ENCODE data around the gene KANK2. TPM values are rescaled to one million over a fixed set of nuclear protein-coding genes. Genes with fewer than 3 reads are reported as not detected.

Gene KANK2
- total and polyA plus RNA-seq, 2 experiments from 2014 or later, result 76.3 to 215 TPM

- no peaks in the 10 kb centered on the region for H3K36me3 ChIP-seq (ENCODE audit: low read depth)
- peaks cover 8% of the 10 kb centered on the region for H3K79me2 ChIP-seq (ENCODE audit: insufficient read depth)
- peaks cover 35% of the 10 kb centered on the region for H3F3A ChIP-seq (ENCODE audit: insufficient read depth)
- peaks cover 17% of the 10 kb centered on the region for H3K4me1 ChIP-seq (ENCODE audit: insufficient read depth)
- no peaks in the 10 kb centered on the region for H3K9me3 ChIP-seq (ENCODE audit: low read depth)
- H2AFZ ChIP-seq, result 0 out of 2 replicates have a peak overlapping the region, but pooled peaks have one; percentile 50
- no peaks in the 10 kb centered on the region for H3K27me3 ChIP-seq (replicated peaks; ENCODE audit: insufficient read depth)
- H3K27ac ChIP-seq, result peak overlapping the region; percentile 26
- H3K4me2 ChIP-seq (ENCODE audit: unreplicated experiment), result no peak overlapping the region
- peak; percentile 43 for DNase-seq
- 16 to 17% methylated on average over 16 of the region's 16 CpGs for WGBS, 2 experiments (ENCODE audit: low coverage in 1 of 2, low lambda C conversion rate in 2 of 2, missing lambda C conversion rate in 2 of 2)
- in situ Hi-C loops (cut with MboI), result no loop called here
- no peaks in the 10 kb centered on the region for H4K20me1 ChIP-seq (ENCODE audit: insufficient read depth)
- TF ChIP-seq EZH2 (IDR thresholded peaks at IDR 0.05; ENCODE audit: insufficient read depth, poor library complexity, severe bottlenecking) (no peak), EZH2phosphoT487 (IDR thresholded peaks at IDR 0.05; ENCODE audit: insufficient read depth, low read depth) (no peak)
- no peak overlapping the region for H3K4me3 ChIP-seq
- H3K9me2 ChIP-seq (ENCODE audit: insufficient read depth), result no peaks in the 10 kb centered on the region
- peak overlapping the region; percentile 23 for H3K9ac ChIP-seq
Measured at GRCh38 chr19:11159598-11160439, 37.5 kb downstream of the KANK2 start.

GRCh38 chr19:11155373-11156120 is 41.8 kb downstream of the KANK2 start, which contains the start of gene SPC24:
SPC24 (minus strand) TSS chr19:11155782; CDS start chr19:11155776, 6 bp downstream.
- H2AFZ ChIP-seq, result peak within 1 kb of the TSS; percentile 94
- DNase-seq, result peak; percentile 99
- peak within 1 kb of the TSS; percentile 80 for H3K4me3 ChIP-seq
- peak within 1 kb of the TSS; percentile 79 for H3K9ac ChIP-seq
- TF ChIP-seq EZH2phosphoT487 (IDR thresholded peaks at IDR 0.05; ENCODE audit: insufficient read depth, low read depth) (no peak), EZH2 (IDR thresholded peaks at IDR 0.05; ENCODE audit: insufficient read depth, poor library complexity, severe bottlenecking) (no peak)
- no peaks in the 10 kb centered on the region for H3K27me3 ChIP-seq (replicated peaks; ENCODE audit: insufficient read depth)
- in situ Hi-C loops (cut with MboI), result no loop called here
- no peaks in the 10 kb centered on the region for H3K9me3 ChIP-seq (ENCODE audit: low read depth)
- no peaks in the 10 kb centered on the region for H3K9me2 ChIP-seq (ENCODE audit: insufficient read depth)
- H3K4me2 ChIP-seq (ENCODE audit: unreplicated experiment), result peak within 1 kb of the TSS; percentile 75
- peaks cover 27% of the 10 kb centered on the region for H3F3A ChIP-seq (ENCODE audit: insufficient read depth)
- H3K27ac ChIP-seq, result peak within 1 kb of the TSS; percentile 61
- no peaks in the 10 kb centered on the region for H4K20me1 ChIP-seq (ENCODE audit: insufficient read depth)
- peaks cover 21% of the 10 kb centered on the region for H3K4me1 ChIP-seq (ENCODE audit: insufficient read depth)
- no peaks in the 10 kb centered on the region for H3K36me3 ChIP-seq (ENCODE audit: low read depth)
- 2% methylated on average over 41 to 49 of the region's 50 CpGs for WGBS, 2 experiments (ENCODE audit: low coverage in 1 of 2, low lambda C conversion rate in 2 of 2, missing lambda C conversion rate in 2 of 2)
- H3K79me2 ChIP-seq (ENCODE audit: insufficient read depth), result peaks cover 40% of the 10 kb centered on the region

GRCh38 chr19:11154683-11155047 is 42.7 kb downstream of the KANK2 start:
- peaks cover 18% of the 10 kb centered on the region for H3F3A ChIP-seq (ENCODE audit: insufficient read depth)
- H3K9me3 ChIP-seq (ENCODE audit: low read depth), result no peaks in the 10 kb centered on the region
- no peaks in the 10 kb centered on the region for H3K27me3 ChIP-seq (replicated peaks; ENCODE audit: insufficient read depth)
- peak overlapping the region; percentile 80 for H3K4me3 ChIP-seq
- peaks cover 45% of the 10 kb centered on the region for H3K79me2 ChIP-seq (ENCODE audit: insufficient read depth)
- TF ChIP-seq EZH2phosphoT487 (IDR thresholded peaks at IDR 0.05; ENCODE audit: insufficient read depth, low read depth) (no peak), EZH2 (IDR thresholded peaks at IDR 0.05; ENCODE audit: insufficient read depth, poor library complexity, severe bottlenecking) (no peak)
- peak overlapping the region; percentile 94; the same call in 1 of the 2 replicates for H2AFZ ChIP-seq
- no peak for DNase-seq
- 32 to 35% methylated on average over 6 of the region's 6 CpGs for WGBS, 2 experiments (ENCODE audit: low coverage in 1 of 2, low lambda C conversion rate in 2 of 2, missing lambda C conversion rate in 2 of 2)
- peak overlapping the region; percentile 75 for H3K4me2 ChIP-seq (ENCODE audit: unreplicated experiment)
- peaks cover 15% of the 10 kb centered on the region for H3K4me1 ChIP-seq (ENCODE audit: insufficient read depth)
- no peak overlapping the region for H3K27ac ChIP-seq
- no peaks in the 10 kb centered on the region for H4K20me1 ChIP-seq (ENCODE audit: insufficient read depth)
- peak overlapping the region; percentile 79 for H3K9ac ChIP-seq
- in situ Hi-C loops (cut with MboI), result no loop called here
- H3K9me2 ChIP-seq (ENCODE audit: insufficient read depth), result no peaks in the 10 kb centered on the region
- no peaks in the 10 kb centered on the region for H3K36me3 ChIP-seq (ENCODE audit: low read depth)

- Histone ChIP-seq H3K36me3 (ENCODE audit: low read depth) (no peaks in the 10 kb centered on the region), H4K20me1 (ENCODE audit: insufficient read depth) (no peaks in the 10 kb centered on the region), H3K9ac (peak overlapping the region; percentile 74), H3K9me2 (ENCODE audit: insufficient read depth) (no peaks in the 10 kb centered on the region), H3K27ac (peak overlapping the region; percentile 90), H3K4me2 (ENCODE audit: unreplicated experiment) (peak overlapping the region; percentile 23), H3K27me3 (replicated peaks; ENCODE audit: insufficient read depth) (no peaks in the 10 kb centered on the region), H2AFZ (peak overlapping the region; percentile 66), H3F3A (ENCODE audit: insufficient read depth) (peaks cover 8% of the 10 kb centered on the region; the same call in 1 of the 2 replicates), H3K4me1 (ENCODE audit: insufficient read depth) (peaks cover 15% of the 10 kb centered on the region), H3K9me3 (ENCODE audit: low read depth) (no peaks in the 10 kb centered on the region), H3K4me3 (no peak overlapping the region; the same call in 1 of the 2 replicates), H3K79me2 (ENCODE audit: insufficient read depth) (peaks cover 52% of the 10 kb centered on the region)
- in situ Hi-C loops (cut with MboI), result no loop called here
- 23 to 24% methylated on average over 11 of the region's 11 CpGs for WGBS, 2 experiments (ENCODE audit: low coverage in 1 of 2, low lambda C conversion rate in 2 of 2, missing lambda C conversion rate in 2 of 2)
- DNase-seq, result peak; percentile 90
- no peak for TF ChIP-seq EZH2phosphoT487 (IDR thresholded peaks at IDR 0.05; ENCODE audit: insufficient read depth, low read depth)
- TF ChIP-seq EZH2 (IDR thresholded peaks at IDR 0.05; ENCODE audit: insufficient read depth, poor library complexity, severe bottlenecking), result no peak
Measured at GRCh38 chr19:11152318-11153062, 44.9 kb downstream of the KANK2 start.
